Measurements from ENCODE around the gene FXYD6. TPM values are rescaled to one million over a fixed set of nuclear protein-coding genes. Genes with fewer than 3 reads are reported as not detected.

FXYD6 gene
- total and polyA plus RNA-seq, 8 donors, result 41.4 to 188 (median 157) TPM

GRCh38 chr11:117792241-117792640 is 84.2 kb downstream of the FXYD6 start:
- Histone ChIP-seq H3K27ac (no peak overlapping the region), H3K4me3 (no peak overlapping the region), H3K9me3 (no peaks in the 10 kb centered on the region), H3K36me3 (no peaks in the 10 kb centered on the region), H3K4me1 (peaks cover 5 to 14% of the 10 kb centered on the region in 2 donors), H3K27me3 (peaks cover 37 to 57% of the 10 kb centered on the region in 2 donors)
- DNase-seq (peak in 2 of 4 donors; percentile 41 to 65), ATAC-seq (peak; percentile 92)
- TF ChIP-seq CTCF (IDR thresholded peaks at IDR 0.05), result no peak
- intact Hi-C loops (cut with DNase I), result no loop called here

GRCh38 chr11:117790279-117790678 is 86.2 kb downstream of the FXYD6 start:
- Histone ChIP-seq H3K27ac (no peak overlapping the region), H3K4me3 (no peak overlapping the region), H3K36me3 (no peaks in the 10 kb centered on the region), H3K9me3 (no peaks in the 10 kb centered on the region), H3K27me3 (peaks cover 18 to 56% of the 10 kb centered on the region in 2 donors), H3K4me1 (no peaks in the 10 kb centered on the region)
- DNase-seq, result no peak
- intact Hi-C loops (cut with DNase I), result no loop called here
- no peak for ATAC-seq
- no peak for TF ChIP-seq CTCF (IDR thresholded peaks at IDR 0.05)

GRCh38 chr11:117789241-117789640 is 87.2 kb downstream of the FXYD6 start:
- H3K36me3 ChIP-seq, result no peaks in the 10 kb centered on the region
- H3K4me3 ChIP-seq, result no peak overlapping the region
- DNase-seq (no peak), ATAC-seq (no peak)
- H3K4me1 ChIP-seq, result no peaks in the 10 kb centered on the region
- intact Hi-C loops (cut with DNase I), result no loop called here
- H3K9me3 ChIP-seq, result no peaks in the 10 kb centered on the region
- H3K27ac ChIP-seq, result no peak overlapping the region
- peaks cover 7 to 54% of the 10 kb centered on the region in 2 donors for H3K27me3 ChIP-seq
- no peak for TF ChIP-seq CTCF (IDR thresholded peaks at IDR 0.05)

Other genes with a start within 250 kb of the FXYD6 start
- under 1 TPM; 0.35 to 0.39 TPM for gene DSCAML1, start 79.4 kb downstream of the FXYD6 start, total RNA-seq
- 1 to 10 TPM in 5 of 6 donors, under 1 TPM in 1; 0.90 to 1.8 (median 1.3) TPM for gene DSCAML1, start 79.4 kb downstream of the FXYD6 start, polyA plus RNA-seq (ENCODE audit: insufficient read length in 6 of 6)
- gene FXYD2, start 51.9 kb downstream of the FXYD6 start, total RNA-seq, result 1 to 10 TPM; 1.2 to 4.4 TPM
- gene FXYD2, start 51.9 kb downstream of the FXYD6 start, polyA plus RNA-seq (ENCODE audit: insufficient read length in 6 of 6), result 1 to 10 TPM; 3.8 to 9.2 (median 6.4) TPM
- 1 to 10 TPM; 4.6 to 5.4 TPM for gene TMPRSS13, start 52.7 kb upstream of the FXYD6 start, total RNA-seq
- gene TMPRSS13, start 52.7 kb upstream of the FXYD6 start, polyA plus RNA-seq (ENCODE audit: insufficient read length in 6 of 6), result 10 to 100 TPM in 1 of 6 donors, 1 to 10 TPM in 5; 7.2 to 10.7 (median 8.9) TPM
- gene IL10RA, start 109.7 kb upstream of the FXYD6 start, total RNA-seq, result 10 to 100 TPM; 21.2 to 56.8 TPM
- 1 to 10 TPM; 4.0 to 6.7 (median 5.4) TPM for gene IL10RA, start 109.7 kb upstream of the FXYD6 start, polyA plus RNA-seq (ENCODE audit: insufficient read length in 6 of 6)
- gene TMPRSS4, start 200.4 kb upstream of the FXYD6 start, total RNA-seq, result 1 to 10 TPM; 2.9 to 3.5 TPM
- gene TMPRSS4, start 200.4 kb upstream of the FXYD6 start, polyA plus RNA-seq (ENCODE audit: insufficient read length in 6 of 6), result 1 to 10 TPM; 2.9 to 7.0 (median 5.0) TPM
- not detected for gene SMIM35, start 210.3 kb upstream of the FXYD6 start, total RNA-seq
- 1 to 10 TPM in 1 of 6 donors, under 1 TPM in 5; 0.20 to 1.1 (median 0.55) TPM for gene SMIM35, start 210.3 kb upstream of the FXYD6 start, polyA plus RNA-seq (ENCODE audit: insufficient read length in 6 of 6)